ENCODE data around the gene ITPRID2.

DNA sequence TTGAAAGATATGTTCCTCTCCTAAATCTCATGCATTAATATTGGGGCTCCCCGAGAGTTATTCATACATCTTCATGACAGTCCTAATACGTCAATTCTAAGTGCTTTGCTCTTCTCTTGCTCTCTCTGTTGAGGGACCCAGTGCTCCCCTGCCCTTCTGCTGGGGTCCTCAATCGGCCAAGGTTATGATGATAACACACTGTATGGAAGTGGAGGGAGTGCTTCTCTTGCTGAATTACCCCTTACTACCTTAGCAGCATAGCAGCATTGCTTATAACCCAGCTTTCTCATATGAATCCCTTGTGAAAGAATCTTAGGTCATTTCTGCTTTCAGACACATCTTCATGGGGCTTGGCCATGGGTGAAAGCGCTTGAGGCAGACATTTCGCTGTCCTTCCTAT is 43.2 kb downstream of the ITPRID2 start:
- TF ChIP-seq BACH1 (IDR thresholded peaks at IDR 0.05; ENCODE audit: low read length) = no peak
- TF ChIP-seq HDAC6 (IDR thresholded peaks at IDR 0.05; ENCODE audit: low read depth, low read length) = no peak
- TF ChIP-seq, protein P1, sequence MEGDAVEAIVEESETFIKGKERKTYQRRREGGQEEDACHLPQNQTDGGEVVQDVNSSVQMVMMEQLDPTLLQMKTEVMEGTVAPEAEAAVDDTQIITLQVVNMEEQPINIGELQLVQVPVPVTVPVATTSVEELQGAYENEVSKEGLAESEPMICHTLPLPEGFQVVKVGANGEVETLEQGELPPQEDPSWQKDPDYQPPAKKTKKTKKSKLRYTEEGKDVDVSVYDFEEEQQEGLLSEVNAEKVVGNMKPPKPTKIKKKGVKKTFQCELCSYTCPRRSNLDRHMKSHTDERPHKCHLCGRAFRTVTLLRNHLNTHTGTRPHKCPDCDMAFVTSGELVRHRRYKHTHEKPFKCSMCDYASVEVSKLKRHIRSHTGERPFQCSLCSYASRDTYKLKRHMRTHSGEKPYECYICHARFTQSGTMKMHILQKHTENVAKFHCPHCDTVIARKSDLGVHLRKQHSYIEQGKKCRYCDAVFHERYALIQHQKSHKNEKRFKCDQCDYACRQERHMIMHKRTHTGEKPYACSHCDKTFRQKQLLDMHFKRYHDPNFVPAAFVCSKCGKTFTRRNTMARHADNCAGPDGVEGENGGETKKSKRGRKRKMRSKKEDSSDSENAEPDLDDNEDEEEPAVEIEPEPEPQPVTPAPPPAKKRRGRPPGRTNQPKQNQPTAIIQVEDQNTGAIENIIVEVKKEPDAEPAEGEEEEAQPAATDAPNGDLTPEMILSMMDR (IDR thresholded peaks at IDR 0.05; ENCODE audit: control extremely low read depth in 1 of 3, insufficient read depth in 1 of 3, low read depth in 1 of 3, low read length in 3 of 3) = no peak
- TF ChIP-seq RFX5 (IDR thresholded peaks at IDR 0.05; ENCODE audit: borderline replicate concordance, low read depth, low read length) = no peak
- no peak for TF ChIP-seq POLR2AphosphoS5 (IDR thresholded peaks at IDR 0.05; ENCODE audit: low read depth, low read length)
- no peak for TF ChIP-seq POLR2A (IDR thresholded peaks at IDR 0.05; ENCODE audit: control extremely low read depth in 1 of 2, low read depth in 2 of 2, low read length in 2 of 2)
- no peak for TF ChIP-seq CBX8 (IDR thresholded peaks at IDR 0.05; ENCODE audit: borderline replicate concordance, low read depth, low read length)
- TF ChIP-seq TAF1 (IDR thresholded peaks at IDR 0.05; ENCODE audit: low read depth, low read length) = no peak
- TF ChIP-seq CTBP2 (IDR thresholded peaks at IDR 0.05; ENCODE audit: borderline replicate concordance, insufficient read depth, insufficient read length, low read length) = no peak
- TF ChIP-seq EZH2 (IDR thresholded peaks at IDR 0.05; ENCODE audit: low read depth, low read length, severe bottlenecking) = no peak

Measured in H1 (cell line).